HG03045 (cell line): Measurements from ENCODE around the gene LHFPL2.

ENCODE experiments used
- ATAC-seq: cut with Tn5 transposase; IDR thresholded peaks from one replicate; pipeline ENCODE4 v1.9.1; 2021; ENCODE audit warnings: mild to moderate bottlenecking, moderate library complexity; ENCODE audit not compliant: unreplicated experiment

Gene LHFPL2

GRCh38 chr5:78506261-78507024 is 142.1 kb downstream of the LHFPL2 start:
- no peak for ATAC-seq

- no peak for ATAC-seq
Measured at GRCh38 chr5:78505860-78506259, 142.7 kb downstream of the LHFPL2 start.

GRCh38 chr5:78504704-78505677 is 143.6 kb downstream of the LHFPL2 start:
- ATAC-seq, result no peak

GRCh38 chr5:78503958-78504653 is 144.5 kb downstream of the LHFPL2 start:
- ATAC-seq, result no peak

- ATAC-seq, result no peak
Measured at GRCh38 chr5:78501411-78502352, 146.9 kb downstream of the LHFPL2 start.

GRCh38 chr5:78500871-78501270 is 147.7 kb downstream of the LHFPL2 start:
- no peak for ATAC-seq

GRCh38 chr5:78500028-78500427 is 148.5 kb downstream of the LHFPL2 start:
- ATAC-seq, result no peak

- no peak for ATAC-seq
Measured at GRCh38 chr5:78499485-78499884, 149.1 kb downstream of the LHFPL2 start.

GRCh38 chr5:78497573-78498533 is 150.7 kb downstream of the LHFPL2 start:
- peak; percentile 53 for ATAC-seq

GRCh38 chr5:78496373-78496772 is 152.2 kb downstream of the LHFPL2 start:
- ATAC-seq, result no peak

GRCh38 chr5:78495800-78496199 is 152.8 kb downstream of the LHFPL2 start:
- no peak for ATAC-seq

GRCh38 chr5:78492650-78493049 is 155.9 kb downstream of the LHFPL2 start:
- no peak for ATAC-seq

GRCh38 chr5:78492224-78492623 is 156.3 kb downstream of the LHFPL2 start:
- ATAC-seq, result no peak

- no peak for ATAC-seq
Measured at GRCh38 chr5:78490709-78491485, 157.7 kb downstream of the LHFPL2 start.

GRCh38 chr5:78487846-78488245 is 160.7 kb downstream of the LHFPL2 start:
- ATAC-seq, result no peak

GRCh38 chr5:78486218-78486617 is 162.4 kb downstream of the LHFPL2 start:
- ATAC-seq, result no peak

- ATAC-seq, result peak; percentile 72
Measured at GRCh38 chr5:78483809-78484521, 164.6 kb downstream of the LHFPL2 start.

- no peak for ATAC-seq
Measured at GRCh38 chr5:78482948-78483347, 165.6 kb downstream of the LHFPL2 start.
